HG02759 (cell line): ENCODE data around the gene BPI.
"Not testable (repeated sequence)": the region's sequence is repeated elsewhere in the genome, so short reads cannot be mapped to it uniquely, and the experiment has no call there.

ENCODE experiments used
- ATAC-seq: cut with Tn5 transposase; IDR thresholded peaks from one replicate; pipeline ENCODE4 v1.9.1; 2021; ENCODE audit warnings: mild to moderate bottlenecking, moderate library complexity; ENCODE audit not compliant: unreplicated experiment

BPI gene

DNA sequence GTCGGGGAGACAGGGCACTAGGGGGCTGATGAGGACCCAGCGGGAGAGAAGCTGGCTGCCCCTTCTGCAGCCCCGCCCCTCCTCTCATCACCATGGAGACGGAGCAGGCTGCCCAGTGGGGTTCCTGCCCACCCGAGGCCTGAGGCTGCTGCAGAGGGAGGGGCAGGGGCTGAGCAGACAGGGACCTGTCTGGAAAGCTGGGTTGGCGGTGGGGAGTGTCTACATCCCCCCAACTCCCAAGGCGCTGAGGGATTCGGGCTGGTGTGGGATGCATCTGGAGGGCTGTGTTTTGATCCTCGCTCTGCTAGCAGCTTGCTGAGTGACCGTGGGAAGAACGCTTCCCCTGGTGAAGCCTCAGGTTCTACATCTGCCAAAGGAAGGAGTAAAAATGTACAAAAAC, 1.2 kb upstream of the BPI start:
- ATAC-seq, result no peak

DNA sequence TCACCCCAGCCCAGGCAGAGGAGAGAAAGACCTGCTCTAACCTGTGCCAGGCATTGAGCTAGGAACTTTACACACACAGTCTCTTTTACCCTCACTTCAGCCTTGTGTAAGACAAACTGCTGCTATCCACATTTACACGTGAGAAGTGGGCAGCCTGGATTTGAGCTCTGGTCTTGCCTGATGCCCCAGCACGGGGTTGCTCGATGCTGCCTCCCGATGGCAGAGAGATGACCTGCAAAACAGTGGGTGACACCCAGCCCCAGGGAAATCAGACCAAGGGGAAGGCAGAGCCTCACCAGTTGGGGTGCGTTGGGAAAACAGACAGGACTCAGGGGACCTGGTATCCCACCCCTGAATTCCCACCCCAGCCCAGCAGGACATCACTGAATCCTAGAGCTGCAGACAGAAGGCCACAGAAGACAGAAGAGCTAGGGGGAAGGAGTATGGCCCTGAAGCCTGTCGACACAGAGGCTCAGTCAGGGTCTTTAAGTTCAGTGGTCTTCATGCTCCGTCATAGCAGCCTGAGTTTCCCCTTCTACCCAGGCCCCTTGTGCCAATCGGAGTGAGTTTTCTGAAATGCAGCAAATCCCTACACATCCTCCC, 990 bp downstream of the BPI start:
- no peak for ATAC-seq

DNA sequence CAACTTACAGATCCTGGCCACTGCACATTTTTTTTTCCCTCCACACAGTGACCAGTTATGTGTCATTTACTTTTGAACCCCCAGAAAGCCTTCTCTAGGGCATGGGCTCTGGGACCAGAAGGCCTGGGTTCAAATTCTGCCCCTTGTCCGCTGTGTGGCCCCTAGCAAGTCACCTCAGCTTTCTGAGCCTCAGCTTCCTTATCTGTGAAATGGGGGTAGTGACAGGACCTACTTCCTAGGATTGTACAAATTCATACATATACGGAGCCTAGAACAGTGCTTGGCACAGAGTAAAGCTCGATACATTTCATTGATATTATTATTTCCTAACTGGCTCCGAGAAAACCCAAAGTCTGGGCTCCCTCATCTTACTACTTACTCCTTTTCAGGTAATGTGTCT, 1.6 kb downstream of the BPI start:
- ATAC-seq, result no peak

DNA sequence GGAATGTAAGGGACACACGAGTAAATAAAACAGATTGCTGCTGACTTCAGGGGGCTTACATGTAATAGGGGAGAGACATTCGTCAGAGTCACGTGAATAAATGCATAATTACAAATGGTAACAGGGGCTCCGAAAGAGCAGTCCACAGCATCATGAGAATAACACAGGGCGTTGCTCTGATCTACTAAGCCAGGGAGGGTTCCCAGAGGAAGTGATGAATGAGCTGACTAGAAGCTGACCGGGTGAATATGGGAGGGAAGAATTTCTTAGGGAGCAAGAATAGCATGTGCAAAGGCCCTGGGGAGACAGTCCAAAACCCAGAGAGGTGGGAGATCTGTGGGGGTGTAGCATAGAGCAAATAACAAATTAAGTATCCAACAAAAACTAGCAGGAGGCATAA, 2.4 kb downstream of the BPI start:
- no peak for ATAC-seq

DNA sequence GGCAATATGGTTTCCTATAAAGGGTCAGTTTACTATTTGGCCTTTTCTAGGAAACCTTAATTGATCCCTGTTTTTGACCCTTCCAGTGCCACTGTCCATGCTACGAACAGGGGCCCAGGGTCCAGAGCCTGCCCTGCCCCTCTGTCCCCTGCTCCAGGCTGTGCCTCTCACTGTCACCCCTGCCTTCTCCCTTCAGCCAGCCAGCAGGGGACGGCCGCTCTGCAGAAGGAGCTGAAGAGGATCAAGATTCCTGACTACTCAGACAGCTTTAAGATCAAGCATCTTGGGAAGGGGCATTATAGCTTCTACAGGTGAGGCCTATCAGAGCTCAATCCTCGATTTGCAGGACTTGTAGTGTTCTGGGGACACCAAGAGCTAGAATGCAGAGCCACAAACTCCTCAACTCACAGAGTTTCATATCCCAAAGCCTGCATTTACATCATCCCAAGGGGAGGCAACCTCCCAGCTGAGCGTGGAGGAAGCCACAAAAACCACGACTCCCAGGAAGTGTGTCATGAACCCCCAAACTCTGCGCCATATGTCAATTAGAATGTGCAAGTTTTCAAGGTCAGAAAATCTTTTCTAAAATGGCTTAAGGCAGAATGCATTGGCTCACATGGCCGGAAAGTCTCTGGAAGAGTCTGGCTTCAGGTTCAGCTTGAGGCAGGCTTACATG, 3.6 kb downstream of the BPI start:
- no peak for ATAC-seq

DNA sequence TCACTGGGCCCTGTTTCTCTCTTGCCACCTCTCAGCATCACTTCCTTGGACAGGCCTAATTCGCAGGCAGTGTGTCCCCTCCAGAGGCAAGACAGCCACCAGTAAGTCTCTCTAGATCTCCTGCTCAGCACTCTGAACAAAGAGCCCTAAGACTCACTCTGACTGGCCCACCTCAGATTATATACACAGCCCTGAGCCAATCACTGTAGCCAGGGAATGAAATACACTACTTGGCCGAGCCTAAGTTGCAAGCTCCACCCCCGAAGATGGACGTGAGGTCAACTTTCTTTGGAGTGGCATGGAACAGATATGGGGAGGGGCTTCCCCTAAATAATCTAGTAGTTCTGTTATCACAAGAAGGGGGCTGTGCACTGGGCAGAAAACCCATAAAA, 4.1 kb downstream of the BPI start:
- no peak for ATAC-seq

DNA sequence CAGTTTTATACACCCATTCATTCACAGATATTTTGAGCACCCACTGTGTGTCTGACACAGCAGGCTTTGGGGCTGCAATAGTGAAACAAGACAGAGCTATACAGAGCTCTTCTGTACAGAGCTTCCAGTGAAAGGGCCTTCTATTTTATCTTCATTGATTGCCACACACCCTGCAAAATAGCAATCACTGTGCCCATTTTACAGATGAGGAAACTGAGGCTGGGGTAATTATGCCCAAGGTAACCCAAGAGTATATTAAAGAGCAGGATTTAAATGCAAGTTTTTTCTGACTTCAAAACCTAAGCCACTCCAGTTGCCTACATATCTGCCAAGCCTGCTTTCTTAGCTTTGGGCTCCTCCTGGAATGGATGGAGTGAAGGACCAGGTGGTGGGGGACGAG, 4.5 kb downstream of the BPI start:
- no peak for ATAC-seq

DNA sequence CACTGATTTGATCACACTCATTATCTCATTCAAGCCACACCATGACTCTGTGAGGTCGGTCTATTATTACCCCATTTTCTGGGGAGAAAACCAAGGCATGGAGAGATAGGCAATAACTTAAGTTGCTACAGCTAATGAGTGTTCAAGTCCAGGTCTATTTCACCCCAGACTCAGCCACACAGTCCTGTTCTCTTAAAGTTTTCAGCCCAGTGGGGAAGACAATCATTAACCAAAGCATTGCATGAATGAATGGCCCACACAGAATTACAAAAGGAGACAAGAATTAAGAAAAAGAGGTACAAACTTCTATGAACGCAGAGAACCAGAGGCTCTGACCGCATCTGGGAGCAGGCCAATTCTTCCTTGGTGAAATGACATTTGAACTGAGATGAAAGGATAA, 7.1 kb downstream of the BPI start:
- no peak for ATAC-seq

DNA sequence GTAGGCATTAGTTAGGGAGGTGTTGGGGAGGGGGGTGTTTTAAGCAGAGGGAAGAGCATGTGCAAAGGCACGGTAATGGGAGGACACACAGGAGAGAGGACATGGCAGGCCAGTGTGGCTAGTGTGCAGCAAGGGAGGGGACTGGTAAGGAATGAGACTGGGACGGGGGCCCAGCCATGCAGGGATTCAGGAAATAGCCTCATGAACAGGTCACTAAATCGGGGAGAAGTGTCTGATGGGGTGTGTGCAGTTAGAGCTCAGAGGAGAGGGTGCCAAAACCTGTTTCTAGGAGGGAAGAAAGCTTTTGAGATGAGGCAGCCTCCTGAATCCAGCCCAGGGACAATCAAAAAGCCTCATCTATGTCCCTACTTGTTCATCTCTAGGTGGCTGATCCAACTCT, 7.5 kb downstream of the BPI start:
- ATAC-seq, result no peak

DNA sequence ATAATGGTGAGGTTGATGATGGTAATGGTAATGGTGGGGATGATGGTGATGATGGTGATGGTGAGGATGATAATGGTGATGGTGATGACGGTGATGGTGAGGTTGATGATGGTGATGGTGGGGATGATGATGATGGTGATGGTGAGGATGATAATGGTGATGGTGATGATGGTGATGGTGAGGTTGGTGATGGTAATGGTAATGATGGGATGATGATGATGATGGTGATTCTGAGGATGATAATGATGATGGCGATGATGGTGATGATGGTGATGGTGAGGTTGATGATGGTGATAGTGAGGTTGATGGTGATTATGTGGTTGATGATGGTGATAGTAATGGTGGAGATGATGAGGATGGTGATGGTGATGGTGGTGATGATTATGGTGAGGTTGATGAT, 9.7 kb downstream of the BPI start:
- no peak for ATAC-seq

DNA sequence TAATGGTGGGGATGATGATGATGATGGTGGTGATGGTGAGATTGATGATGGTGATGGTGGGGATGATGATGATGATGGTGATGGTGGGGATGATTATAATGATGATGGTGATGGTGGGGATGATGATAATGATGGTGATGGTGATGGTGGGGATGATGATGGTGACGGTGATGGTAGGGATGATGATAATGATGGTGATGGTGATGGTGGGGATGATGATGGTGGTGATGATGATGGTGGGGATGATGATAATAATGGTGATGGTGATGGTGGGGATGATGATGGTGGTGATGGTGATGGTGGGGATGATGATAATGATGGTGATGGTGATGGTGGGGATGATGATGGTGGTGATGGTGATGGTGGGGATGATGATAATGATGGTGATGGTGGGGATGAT, 10.4 kb downstream of the BPI start:
- ATAC-seq, result not testable (repeated sequence)

DNA sequence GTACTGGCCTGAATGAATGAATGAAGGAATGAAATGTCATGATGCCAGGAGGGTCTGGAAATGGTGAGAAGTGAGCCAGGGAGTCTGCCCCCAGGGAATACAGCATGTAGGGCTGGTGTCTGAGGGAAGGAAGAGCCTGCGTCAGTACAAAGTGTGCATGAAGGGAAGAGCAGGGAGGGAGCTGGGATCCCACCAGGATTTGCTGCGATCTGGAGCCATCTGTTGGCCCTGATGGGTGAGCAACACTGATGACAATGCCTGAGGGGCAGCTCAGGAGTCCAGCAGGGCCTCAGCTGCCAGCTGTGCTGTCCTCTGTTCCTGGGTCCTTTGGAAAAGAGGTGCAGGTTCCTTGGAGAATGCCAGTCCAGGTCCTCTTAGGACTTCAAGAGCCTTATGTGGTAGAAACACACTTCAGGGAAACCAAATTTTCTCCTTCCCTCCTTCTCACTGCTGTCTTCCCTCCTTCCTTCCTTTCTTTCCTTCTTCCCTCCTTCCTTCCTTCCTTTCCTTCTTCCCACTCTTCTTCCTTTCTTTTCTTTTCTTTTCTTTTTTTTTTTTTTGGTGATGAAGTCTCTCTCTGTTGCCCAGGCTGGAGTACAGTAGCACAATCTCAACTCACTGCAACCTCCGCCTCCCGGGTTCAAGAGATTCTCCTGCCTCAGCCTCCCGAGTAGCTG, 11.5 kb downstream of the BPI start:
- no peak for ATAC-seq

DNA sequence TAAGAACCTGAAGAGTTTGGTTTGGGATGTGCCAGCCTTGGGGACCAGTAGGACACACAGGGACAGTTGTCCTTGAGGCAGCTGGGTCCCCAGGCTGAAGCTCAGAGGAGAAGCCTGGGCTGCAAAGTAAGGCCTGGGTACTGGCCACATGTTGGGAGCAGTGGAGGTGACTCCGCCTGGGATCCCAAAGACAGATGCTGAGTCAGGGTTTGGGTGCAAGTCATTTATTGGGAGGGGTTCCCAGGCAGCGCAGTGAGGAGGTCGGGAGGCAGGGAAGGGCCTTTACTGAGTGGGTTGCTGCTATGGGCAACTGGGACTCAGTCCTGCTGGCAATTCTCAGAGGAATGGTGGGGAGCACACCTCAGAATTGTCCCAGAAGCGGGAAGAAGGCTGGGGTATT, 12.4 kb downstream of the BPI start:
- no peak for ATAC-seq

DNA sequence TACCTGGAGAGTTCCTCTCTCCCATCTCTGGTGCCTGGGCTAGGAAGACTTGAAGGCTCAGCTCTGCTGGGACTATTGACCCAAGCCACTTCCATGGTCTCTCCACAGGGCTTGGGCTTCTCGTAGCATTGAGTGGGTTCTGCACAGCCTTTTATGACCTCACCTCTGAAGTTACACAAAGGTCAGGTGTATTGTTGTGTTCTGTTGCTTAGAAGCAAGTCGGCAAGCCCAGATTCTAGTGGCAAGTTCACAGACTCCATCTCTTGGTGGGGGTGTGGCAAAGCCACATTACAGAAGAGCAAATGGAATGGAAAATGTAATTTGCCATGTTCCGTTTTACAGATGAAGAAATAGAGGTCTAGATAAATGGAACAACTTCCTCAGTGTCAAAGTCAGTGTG, 13.5 kb downstream of the BPI start:
- ATAC-seq, result no peak

DNA sequence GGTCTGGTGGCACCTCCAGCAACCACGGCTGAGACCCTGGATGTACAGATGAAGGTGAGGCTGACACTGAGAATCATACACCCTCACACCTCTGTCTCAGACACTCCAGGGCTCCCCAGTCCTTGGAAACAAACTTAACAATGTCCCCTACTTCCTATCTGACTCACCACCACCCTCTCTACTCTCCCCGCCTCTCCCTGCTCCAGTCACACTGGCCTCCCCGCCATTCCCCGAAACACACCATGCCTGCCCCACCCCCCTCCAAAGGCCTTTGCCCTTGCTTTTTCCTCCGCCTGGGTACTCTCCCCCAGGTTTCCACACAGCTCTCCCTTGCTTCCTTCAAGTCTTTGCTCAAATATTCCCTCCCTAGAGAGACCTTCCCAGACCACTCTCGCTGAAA, 16.3 kb downstream of the BPI start:
- no peak for ATAC-seq

DNA sequence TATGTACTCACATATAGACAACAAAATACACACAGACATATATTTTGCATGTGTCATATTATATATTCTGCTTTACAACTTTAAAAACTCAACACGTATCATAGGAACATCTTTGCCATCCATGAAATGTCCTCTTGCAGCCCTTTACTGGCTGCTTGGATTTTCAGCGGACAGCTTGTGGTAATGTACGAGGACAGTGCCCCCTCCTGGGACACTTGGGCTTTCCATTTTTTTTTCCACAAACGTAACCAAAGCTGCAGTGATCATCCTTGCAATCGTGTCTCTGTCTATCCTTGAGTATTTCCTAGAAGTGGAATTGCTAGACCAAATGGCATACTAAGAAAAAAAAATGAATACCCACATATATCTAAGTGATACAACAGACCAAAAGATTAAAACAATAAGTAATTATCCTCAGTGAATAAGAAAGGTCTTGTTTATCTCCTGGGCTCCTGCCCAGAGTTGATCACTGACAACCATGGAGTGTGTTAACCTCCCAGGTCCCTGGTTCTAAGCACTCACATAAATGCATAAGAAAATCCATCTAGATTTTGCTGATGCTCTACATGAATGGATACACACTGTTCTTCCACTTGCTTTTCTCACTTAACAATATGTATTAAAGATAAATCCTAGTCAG, 18.1 kb downstream of the BPI start:
- ATAC-seq, result no peak

DNA sequence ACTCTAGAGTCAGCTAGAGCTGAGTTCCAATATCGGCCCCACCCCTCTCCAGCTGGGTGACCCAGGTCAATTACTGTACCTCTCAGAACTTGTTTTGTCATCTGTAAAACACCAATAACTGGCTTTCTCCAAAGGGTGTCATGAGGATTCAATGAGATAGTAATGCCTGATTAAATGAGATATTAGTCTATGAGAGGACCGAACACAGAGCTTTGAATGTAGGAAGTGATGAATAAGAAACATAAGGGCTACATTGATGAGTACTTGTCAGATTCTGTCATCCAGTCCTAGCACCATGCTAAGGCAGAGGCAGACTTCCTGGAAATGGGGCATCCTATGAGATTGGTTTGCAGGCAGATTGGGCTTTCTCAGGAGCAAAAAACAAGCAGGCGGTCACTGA, 20.2 kb downstream of the BPI start:
- ATAC-seq, result no peak

DNA sequence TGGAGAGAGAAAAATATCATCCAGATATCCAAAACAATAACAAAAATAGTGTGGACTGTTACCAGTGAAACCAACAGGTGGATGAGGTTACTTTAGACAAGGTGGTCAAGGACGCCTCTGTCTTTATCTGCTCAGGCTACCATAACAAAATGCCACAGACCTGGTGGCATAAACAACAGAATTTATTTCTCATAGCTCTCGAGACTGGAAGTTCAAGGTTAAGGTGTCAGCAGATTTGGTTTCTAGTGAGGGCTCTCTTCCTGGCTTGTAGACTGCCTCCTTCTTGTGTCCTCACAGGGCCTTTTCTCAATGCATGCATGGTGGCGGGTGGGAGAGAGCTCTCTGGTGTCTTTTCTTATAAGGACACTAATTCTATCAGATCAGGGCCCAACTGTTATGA, 21.2 kb downstream of the BPI start:
- ATAC-seq, result no peak

DNA sequence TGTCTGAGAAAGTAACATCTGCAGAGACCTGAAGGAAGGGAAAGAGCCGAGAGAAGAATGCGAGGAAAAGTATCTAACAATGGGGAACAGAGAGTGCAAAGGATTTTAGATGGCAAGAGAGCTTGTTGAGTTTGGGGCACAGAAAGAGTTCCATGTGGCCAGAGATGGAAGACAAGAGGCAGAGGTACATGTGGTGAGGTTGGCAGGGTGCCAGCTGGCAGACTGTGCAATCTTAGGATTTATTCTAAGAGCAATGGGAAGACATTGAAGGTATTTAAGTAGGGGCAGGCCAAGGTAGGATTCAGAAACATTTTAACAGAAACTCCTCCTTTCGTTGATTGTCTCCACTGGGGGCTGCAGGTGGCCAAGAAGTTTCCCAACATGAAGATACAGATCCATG, 21.9 kb downstream of the BPI start:
- ATAC-seq, result no peak

DNA sequence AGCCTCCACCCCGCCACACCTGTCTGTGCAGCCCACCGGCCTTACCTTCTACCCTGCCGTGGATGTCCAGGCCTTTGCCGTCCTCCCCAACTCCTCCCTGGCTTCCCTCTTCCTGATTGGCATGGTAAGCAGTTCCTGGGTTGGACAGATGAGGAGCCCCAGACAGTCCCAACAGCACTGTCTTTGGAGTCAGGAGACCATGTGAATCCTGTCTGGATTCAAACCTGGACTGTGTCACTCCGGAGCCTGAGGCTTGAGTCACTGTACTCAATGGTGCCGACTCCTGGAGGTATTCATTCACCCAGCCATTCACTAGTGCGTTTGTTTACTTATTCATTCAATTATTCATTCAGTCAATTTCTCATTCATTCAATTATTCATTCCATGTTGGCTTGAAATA, 22.4 kb downstream of the BPI start:
- no peak for ATAC-seq

DNA sequence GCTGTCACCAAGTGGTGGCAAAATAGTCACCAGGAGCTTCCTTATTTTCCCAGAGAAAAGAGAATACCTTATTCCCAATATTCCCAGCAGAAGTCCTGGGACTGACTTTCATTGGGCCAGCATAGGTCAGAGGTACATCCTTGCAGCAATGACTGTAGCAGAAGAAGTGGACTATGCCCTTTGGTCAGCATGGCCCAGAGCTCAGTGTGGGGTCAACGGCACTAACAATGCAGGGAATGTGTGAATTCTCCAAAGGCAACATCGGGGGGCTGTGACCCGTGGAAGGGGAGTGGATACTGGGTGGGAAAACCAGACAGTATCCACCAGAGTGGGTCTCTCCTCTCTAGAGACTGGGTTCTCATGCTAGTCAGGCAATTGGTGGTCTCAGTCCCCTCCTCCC, 26.7 kb downstream of the BPI start:
- ATAC-seq, result no peak

DNA sequence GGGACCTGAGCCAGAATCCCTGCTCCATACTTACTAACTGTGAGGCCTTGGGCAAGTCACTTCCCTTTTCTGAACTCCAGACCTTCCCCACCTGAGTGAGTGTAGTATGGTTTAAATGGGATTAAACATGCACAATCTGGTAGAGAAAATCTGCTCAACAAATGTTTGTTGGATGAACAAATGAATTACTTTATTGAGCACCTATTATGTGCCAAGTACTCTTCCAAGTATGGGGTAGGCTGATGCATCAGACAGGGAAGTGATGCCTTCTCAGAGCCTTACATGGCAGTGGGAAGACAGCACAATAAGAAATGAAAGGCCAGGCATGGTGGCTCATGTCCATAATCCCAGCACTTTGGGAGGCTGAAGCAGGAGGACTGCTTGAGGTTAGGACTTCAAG, 27.3 kb downstream of the BPI start:
- ATAC-seq, result no peak
